HepG2 (cell line): ENCODE data around the gene VAMP3. TPM values are rescaled to one million over a fixed set of nuclear protein-coding genes. Genes with fewer than 3 reads are reported as not detected.

Experiments
- ATAC-seq: fragments of 200-7000 bp; cut with Tn5 transposase; 3 replicates; pipeline ENCODE4 v1.9.1; 2020; ENCODE audit warnings: mild to moderate bottlenecking, moderate library complexity
- BruUV-seq: library from RNA; stranded (reverse); fragments of 400-500 nt; replicated peaks from 2 replicates; lab custom pipeline; 2021; lab: Mats Ljungman, UMichigan
- CTCF ChIA-PET: fragments of 300-600 bp; formaldehyde crosslinking; extraction: SDS; loops from one replicate; lab custom pipeline; 2021; ENCODE audit warnings: low total read pairs, inconsistent platforms, low intra/inter-chr PET ratio; lab: Yijun Ruan, JAX
- POLR2A ChIA-PET: fragments of 350-600 bp; sonication (Branson Sonifier 250); formaldehyde crosslinking; loops from one replicate; lab custom pipeline; 2020; ENCODE audit warnings: antibody characterized with exemption, inconsistent platforms; lab: Yijun Ruan, JAX
- DNase-seq: peaks from one replicate; pipeline ENCODE4 v3.0.0-alpha.2; 2015; ENCODE audit warnings: low spot score
- FAIRE-seq: peaks from 3 replicates; lab custom pipeline; 2011; peaks lifted over from hg19 to GRCh38; lab: Jason Lieb, UNC
- H2AFZ ChIP-seq: one replicate; pipeline ENCODE4 v1.6.1; 2011; ENCODE audit warnings: low read length, inconsistent platforms
- H3K27ac ChIP-seq: fragments of 300-600 bp; 3 replicates; pipeline ENCODE4 v1.8.0; 2011; ENCODE audit warnings: mixed run types, mild to moderate bottlenecking, mixed read lengths, low read length, inconsistent platforms; ENCODE audit not compliant: insufficient read depth; ENCODE audit errors: extremely low read length
- H3K27me3 ChIP-seq, 2 experiments: fragments of 200-600 bp in 1 of 2; 2 replicates in 1 of 2; 3 replicates in 1 of 2; pipeline versions ENCODE4 v1.6.0 to v1.8.0; 2011; ENCODE audit warnings: low read length in 2 of 2, mild to moderate bottlenecking in 2 of 2, moderate library complexity in 2 of 2, inconsistent platforms in 1 of 2; ENCODE audit not compliant: insufficient read depth in 2 of 2, control insufficient read depth in 1 of 2
- H3K36me3 ChIP-seq, 2 experiments: fragments of 200-600 bp in 1 of 2; replicated peaks in 1 of 2; 2 replicates in 1 of 2; 3 replicates in 1 of 2; pipeline versions ENCODE4 v1.5.1 to v1.8.0; 2011; ENCODE audit warnings: low read length in 2 of 2, inconsistent platforms in 1 of 2; ENCODE audit not compliant: insufficient read depth in 2 of 2, control insufficient read depth in 1 of 2
- H3K4me1 ChIP-seq: 2 replicates; pipeline ENCODE4 v1.5.1; 2012; ENCODE audit warnings: low read length, inconsistent platforms; ENCODE audit not compliant: insufficient read depth
- H3K4me2 ChIP-seq: 2 replicates; pipeline ENCODE4 v1.6.0; 2011; ENCODE audit warnings: low read depth, low read length, inconsistent platforms
- H3K4me3 ChIP-seq, 3 experiments: fragments of 200-600 bp in 1 of 3; sonication (generic), shearing (Covaris generic) in 1 of 3; replicated peaks in 1 of 3; 2 replicates each; pipeline ENCODE4 v1.5.1; 2011 to 2016; ENCODE audit warnings: low read length in 3 of 3, inconsistent platforms in 2 of 3, low read depth in 2 of 3, mild to moderate bottlenecking in 2 of 3, control low read depth in 1 of 3, mixed read lengths in 1 of 3; ENCODE audit not compliant: insufficient read depth in 1 of 3
- H3K79me2 ChIP-seq: one replicate; pipeline ENCODE4 v1.6.1; 2011; ENCODE audit warnings: low read length, inconsistent platforms; ENCODE audit not compliant: insufficient read depth
- H3K9ac ChIP-seq: 2 replicates; pipeline ENCODE4 v1.6.0; 2011; ENCODE audit warnings: mild to moderate bottlenecking, low read depth, low read length, inconsistent platforms; ENCODE audit not compliant: insufficient read depth
- H3K9me3 ChIP-seq: 2 replicates; pipeline ENCODE4 v1.5.1; 2012; ENCODE audit warnings: mild to moderate bottlenecking, low read length
- H4K20me1 ChIP-seq: 2 replicates; pipeline ENCODE4 v1.6.0; 2011; ENCODE audit warnings: inconsistent platforms, mild to moderate bottlenecking, low read length, moderate library complexity; ENCODE audit not compliant: insufficient read depth
- DMAP1 ChIP-seq: IDR thresholded peaks from 2 replicates; pipeline ENCODE4 v1.6.1; 2016
- FOXK2 ChIP-seq: fragments of 450-650 bp; IDR thresholded peaks from 2 replicates; pipeline ENCODE4 v1.6.1; 2016
- HIVEP1 ChIP-seq: sonication (generic); formaldehyde crosslinking; IDR thresholded peaks from 2 replicates; pipeline ENCODE4 v1.4.0; 2020; ENCODE audit warnings: mild to moderate bottlenecking, missing genetic modification reagents
- MLXIP ChIP-seq: sonication (generic); formaldehyde crosslinking; IDR thresholded peaks from 2 replicates; pipeline ENCODE4 v1.9.0; 2021; ENCODE audit warnings: missing genetic modification reagents, borderline replicate concordance
- SIX1 ChIP-seq: sonication (generic); formaldehyde crosslinking; IDR thresholded peaks from 2 replicates; pipeline ENCODE4 v1.4.0; 2020; ENCODE audit warnings: missing genetic modification reagents, borderline replicate concordance
- XRCC5 ChIP-seq: fragments of 200-400 bp; formaldehyde crosslinking; optimal IDR thresholded peaks from 2 replicates; pipeline ENCODE3; 2017; ENCODE audit warnings: mild to moderate bottlenecking, low read length
- ZNF460 ChIP-seq: sonication (generic); formaldehyde crosslinking; IDR thresholded peaks from 2 replicates; pipeline ENCODE4 v1.5.1; 2020; ENCODE audit warnings: missing genetic modification reagents, mild to moderate bottlenecking, borderline replicate concordance
- WGBS: methylation state at CpG from one replicate; pipeline ENCODE4 v1.1.6; 2017; ENCODE audit warnings: low lambda C conversion rate; 5-methylcytosine and 5-hydroxymethylcytosine counted together
- in situ Hi-C: cut with HindIII; loops from 2 replicates; pipeline ENCODE4 v1.10.0; 2017; ENCODE audit warnings: low pct_unique_long_range_greater_than_20kb; ENCODE audit not compliant: extremely low pct_ligation_motif_present
- intact Hi-C: fragments of 100-400 bp; cut with micrococcal nuclease; formaldehyde crosslinking; loops from one replicate; pipeline ENCODE4 v1.10.0; 2022; ENCODE audit not compliant: unreplicated experiment
- polyA plus RNA-seq, 8 experiments: library from polyadenylated mRNA; depleted of rRNA in 3 of 8; stranded (reverse) in 7 of 8; unstranded in 1 of 8; fragments of >200 nt; fragmentation: Illumina TruSeq in 4 of 8; extraction: Trizol in 4 of 8; gene quantifications; 2 replicates each; pipeline versions ENCODE4 v1.2.1 to v1.2.3, GENCODE V29; 2011 to 2016; ENCODE audit warnings: low read depth in 4 of 8, missing spikeins in 1 of 8, mixed read lengths in 1 of 8; ENCODE audit not compliant: insufficient read depth in 1 of 8
- total RNA-seq, 5 experiments: library from RNA; depleted of rRNA; stranded (reverse); fragments of >200 nt; fragmentation: Illumina TruSeq; extraction: Trizol; gene quantifications; 2 replicates each; pipeline ENCODE4 v1.2.3, GENCODE V29; 2016; ENCODE audit warnings: low read depth in 1 of 5

The VAMP3 gene
- total and polyA plus RNA-seq, 2 of the 13 experiments (the other 11 are each of a cell fraction or from before 2014, with no cell fraction given), result 75.3 to 88.7 TPM

DNA sequence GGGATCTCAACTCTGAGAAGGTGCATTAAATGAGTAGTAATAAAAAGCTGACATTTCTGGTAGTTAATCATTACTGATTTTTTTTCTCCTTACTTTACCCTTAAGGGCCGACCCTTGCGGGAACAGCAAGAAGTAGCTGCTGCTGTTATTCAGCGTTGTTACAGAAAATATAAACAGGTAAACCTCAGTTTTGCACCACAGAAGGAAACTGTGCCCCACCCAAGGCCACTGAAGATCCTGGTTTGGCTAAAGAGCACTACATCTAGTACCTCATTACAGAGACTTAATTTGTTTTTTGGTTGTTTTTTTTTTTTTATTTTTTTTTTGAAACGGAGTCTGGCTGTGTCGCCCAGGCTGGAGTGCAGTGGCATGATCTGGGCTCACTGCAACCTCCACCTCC lies 23.5 kb upstream of the VAMP3 start:
- H3K36me3 ChIP-seq, result peaks cover 5 to 25% of the 10 kb centered on the region in 2 experiments; a peak in 4 of 5 replicates
- TF ChIP-seq DMAP1 (CRISPR knock-in tag) (no peak), SIX1 (CRISPR knock-in tag) (no peak), MLXIP (CRISPR knock-in tag) (no peak), ZNF460 (CRISPR knock-in tag) (no peak)
- H3K27me3 ChIP-seq, result no peaks in the 10 kb centered on the region
- no peaks in the 10 kb centered on the region for H3K9me3 ChIP-seq
- H3K4me2 ChIP-seq, result no peak overlapping the region
- intact Hi-C loops, result no loop called here
- no peaks in the 10 kb centered on the region for H4K20me1 ChIP-seq
- no peak overlapping the region for H3K27ac ChIP-seq
- BruUV-seq, result no TSS peak
- no peak overlapping the region for H2AFZ ChIP-seq
- POLR2A ChIA-PET, result no interaction called here
- H3K4me1 ChIP-seq, result peaks cover 10% of the 10 kb centered on the region
- CTCF ChIA-PET, result no interaction called here
- in situ Hi-C loops, result no loop called here
- no peak for DNase-seq
- no peak overlapping the region for H3K4me3 ChIP-seq
- H3K79me2 ChIP-seq, result no peaks in the 10 kb centered on the region
- FAIRE-seq, result no peak
- 95% methylated on average over 5 of the region's 5 CpGs for WGBS
- ATAC-seq, result no peak
- no peak overlapping the region for H3K9ac ChIP-seq

DNA sequence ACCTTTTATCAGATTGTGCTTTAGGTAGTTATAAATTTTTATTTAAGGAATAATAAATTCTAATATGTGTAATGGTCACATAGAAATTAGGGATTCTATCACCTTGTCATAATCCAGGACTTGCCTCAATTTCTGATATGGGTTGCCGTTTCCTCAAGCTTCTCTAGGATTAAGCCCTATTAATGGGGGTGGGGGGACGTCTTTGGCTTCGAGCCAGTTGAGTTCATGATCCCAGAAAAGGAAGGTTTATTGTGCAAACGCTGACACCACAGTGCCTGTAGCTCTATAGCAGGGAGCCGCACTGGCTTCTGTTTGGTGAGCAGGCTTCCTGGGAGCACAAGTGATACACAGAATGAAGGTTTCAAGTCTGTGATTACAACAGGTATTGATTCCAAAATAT lies 22.0 kb upstream of the VAMP3 start:
- Histone ChIP-seq H3K27me3 (no peaks in the 10 kb centered on the region), H3K9ac (no peak overlapping the region), H4K20me1 (no peaks in the 10 kb centered on the region), H2AFZ (no peak overlapping the region), H3K36me3 (peaks cover 5 to 25% of the 10 kb centered on the region in 2 experiments; a peak in 4 of 5 replicates), H3K27ac (no peak overlapping the region), H3K4me3 (no peak overlapping the region), H3K4me1 (peaks cover 26% of the 10 kb centered on the region), H3K79me2 (no peaks in the 10 kb centered on the region), H3K4me2 (no peak overlapping the region), H3K9me3 (no peaks in the 10 kb centered on the region)
- CTCF ChIA-PET, result interaction anchor here (9.0 kb wide), 1 partner anchor 79 kb away, joined by 226 read pairs; no protein-coding TSS in a partner anchor
- DNase-seq (no peak), ATAC-seq (no peak), FAIRE-seq (no peak)
- intact Hi-C loops (no loop called here), in situ Hi-C loops (no loop called here)
- WGBS, result 91% methylated on average over 5 of the region's 5 CpGs
- TF ChIP-seq XRCC5, result no peak
- no peak for TF ChIP-seq HIVEP1 (CRISPR knock-in tag)
- no peak for TF ChIP-seq FOXK2
- no TSS peak for BruUV-seq
- POLR2A ChIA-PET, result no interaction called here
